HepG2 (cell line): Measurements from ENCODE around the gene PIP. TPM values are rescaled to one million over a fixed set of nuclear protein-coding genes. Genes with fewer than 3 reads are reported as not detected.

Source experiments
- ATAC-seq: fragments of 200-7000 bp; cut with Tn5 transposase; 3 replicates; pipeline ENCODE4 v1.9.1; 2020; ENCODE audit warnings: mild to moderate bottlenecking, moderate library complexity
- BruUV-seq: library from RNA; stranded (reverse); fragments of 400-500 nt; replicated peaks from 2 replicates; lab custom pipeline; 2021; lab: Mats Ljungman, UMichigan
- CTCF ChIA-PET: fragments of 300-600 bp; formaldehyde crosslinking; extraction: SDS; loops from one replicate; lab custom pipeline; 2021; ENCODE audit warnings: low total read pairs, inconsistent platforms, low intra/inter-chr PET ratio; lab: Yijun Ruan, JAX
- POLR2A ChIA-PET: fragments of 350-600 bp; sonication (Branson Sonifier 250); formaldehyde crosslinking; loops from one replicate; lab custom pipeline; 2020; ENCODE audit warnings: antibody characterized with exemption, inconsistent platforms; lab: Yijun Ruan, JAX
- DNase-seq: peaks from one replicate; pipeline ENCODE4 v3.0.0-alpha.2; 2015; ENCODE audit warnings: low spot score
- FAIRE-seq: peaks from 3 replicates; lab custom pipeline; 2011; peaks lifted over from hg19 to GRCh38; lab: Jason Lieb, UNC
- H2AFZ ChIP-seq: one replicate; pipeline ENCODE4 v1.6.1; 2011; ENCODE audit warnings: low read length, inconsistent platforms
- H3K27ac ChIP-seq: fragments of 300-600 bp; 3 replicates; pipeline ENCODE4 v1.8.0; 2011; ENCODE audit warnings: mixed run types, mild to moderate bottlenecking, mixed read lengths, low read length, inconsistent platforms; ENCODE audit not compliant: insufficient read depth; ENCODE audit errors: extremely low read length
- H3K27me3 ChIP-seq, 2 experiments: fragments of 200-600 bp in 1 of 2; 2 replicates in 1 of 2; 3 replicates in 1 of 2; pipeline versions ENCODE4 v1.6.0 to v1.8.0; 2011; ENCODE audit warnings: low read length in 2 of 2, mild to moderate bottlenecking in 2 of 2, moderate library complexity in 2 of 2, inconsistent platforms in 1 of 2; ENCODE audit not compliant: insufficient read depth in 2 of 2, control insufficient read depth in 1 of 2
- H3K36me3 ChIP-seq, 2 experiments: fragments of 200-600 bp in 1 of 2; replicated peaks in 1 of 2; 2 replicates in 1 of 2; 3 replicates in 1 of 2; pipeline versions ENCODE4 v1.5.1 to v1.8.0; 2011; ENCODE audit warnings: low read length in 2 of 2, inconsistent platforms in 1 of 2; ENCODE audit not compliant: insufficient read depth in 2 of 2, control insufficient read depth in 1 of 2
- H3K4me1 ChIP-seq: 2 replicates; pipeline ENCODE4 v1.5.1; 2012; ENCODE audit warnings: low read length, inconsistent platforms; ENCODE audit not compliant: insufficient read depth
- H3K4me2 ChIP-seq: 2 replicates; pipeline ENCODE4 v1.6.0; 2011; ENCODE audit warnings: low read depth, low read length, inconsistent platforms
- H3K4me3 ChIP-seq, 3 experiments: fragments of 200-600 bp in 1 of 3; sonication (generic), shearing (Covaris generic) in 1 of 3; replicated peaks in 1 of 3; 2 replicates each; pipeline ENCODE4 v1.5.1; 2011 to 2016; ENCODE audit warnings: low read length in 3 of 3, inconsistent platforms in 2 of 3, low read depth in 2 of 3, mild to moderate bottlenecking in 2 of 3, control low read depth in 1 of 3, mixed read lengths in 1 of 3; ENCODE audit not compliant: insufficient read depth in 1 of 3
- H3K79me2 ChIP-seq: one replicate; pipeline ENCODE4 v1.6.1; 2011; ENCODE audit warnings: low read length, inconsistent platforms; ENCODE audit not compliant: insufficient read depth
- H3K9ac ChIP-seq: 2 replicates; pipeline ENCODE4 v1.6.0; 2011; ENCODE audit warnings: mild to moderate bottlenecking, low read depth, low read length, inconsistent platforms; ENCODE audit not compliant: insufficient read depth
- H3K9me3 ChIP-seq: 2 replicates; pipeline ENCODE4 v1.5.1; 2012; ENCODE audit warnings: mild to moderate bottlenecking, low read length
- H4K20me1 ChIP-seq: 2 replicates; pipeline ENCODE4 v1.6.0; 2011; ENCODE audit warnings: inconsistent platforms, mild to moderate bottlenecking, low read length, moderate library complexity; ENCODE audit not compliant: insufficient read depth
- GFI1 ChIP-seq: sonication (generic); formaldehyde crosslinking; IDR thresholded peaks from 2 replicates; pipeline ENCODE4 v1.5.0; 2020; ENCODE audit warnings: missing genetic modification reagents, mild to moderate bottlenecking, borderline replicate concordance
- PCBP1 ChIP-seq: fragments of 200-400 bp; formaldehyde crosslinking; IDR thresholded peaks from 2 replicates; pipeline ENCODE4 v1.6.1; 2017; ENCODE audit warnings: mild to moderate bottlenecking, low read depth, low read length, borderline replicate concordance
- POLR2AphosphoS5 ChIP-seq: IDR thresholded peaks from 2 replicates; pipeline ENCODE4 v1.6.1; 2012; ENCODE audit warnings: low read depth, low read length
- POLR2G ChIP-seq: fragments of 200-400 bp; formaldehyde crosslinking; IDR thresholded peaks from 2 replicates; pipeline ENCODE4 v1.6.1; 2018; ENCODE audit warnings: mild to moderate bottlenecking, low read depth, low read length, moderate library complexity
- PRMT3 ChIP-seq: sonication (generic); formaldehyde crosslinking; IDR thresholded peaks from 2 replicates; pipeline ENCODE4 v1.8.1; 2022; ENCODE audit warnings: low read depth, mild to moderate bottlenecking, moderate library complexity, missing genetic modification reagents, borderline replicate concordance
- SETDB1 ChIP-seq: sonication (generic); formaldehyde crosslinking; IDR thresholded peaks from 2 replicates; pipeline ENCODE4 v1.5.1; 2020; ENCODE audit warnings: missing genetic modification reagents, mild to moderate bottlenecking, borderline replicate concordance
- SPEN ChIP-seq: sonication (generic); formaldehyde crosslinking; IDR thresholded peaks from 2 replicates; pipeline ENCODE4 v1.5.1; 2020; ENCODE audit warnings: low read depth, mild to moderate bottlenecking, missing genetic modification reagents
- ZBTB42 ChIP-seq: sonication (generic); formaldehyde crosslinking; IDR thresholded peaks from 2 replicates; pipeline ENCODE4 v1.5.0; 2020; ENCODE audit warnings: mild to moderate bottlenecking, missing genetic modification reagents
- ZKSCAN8 ChIP-seq: IDR thresholded peaks from 2 replicates; pipeline ENCODE4 v1.6.1; 2016; ENCODE audit warnings: borderline replicate concordance, missing genetic modification reagents, missing compliant biosample characterization
- ZNF678 ChIP-seq: sonication (generic); formaldehyde crosslinking; IDR thresholded peaks from 2 replicates; pipeline ENCODE4 v1.4.0; 2020; ENCODE audit warnings: mild to moderate bottlenecking, missing genetic modification reagents
- ZSCAN20 ChIP-seq: sonication (generic); formaldehyde crosslinking; IDR thresholded peaks from 2 replicates; pipeline ENCODE4 v1.4.0; 2020; ENCODE audit warnings: missing genetic modification reagents, mild to moderate bottlenecking, borderline replicate concordance
- WGBS: methylation state at CpG from one replicate; pipeline ENCODE4 v1.1.6; 2017; ENCODE audit warnings: low lambda C conversion rate; 5-methylcytosine and 5-hydroxymethylcytosine counted together
- in situ Hi-C: cut with HindIII; loops from 2 replicates; pipeline ENCODE4 v1.10.0; 2017; ENCODE audit warnings: low pct_unique_long_range_greater_than_20kb; ENCODE audit not compliant: extremely low pct_ligation_motif_present
- intact Hi-C: fragments of 100-400 bp; cut with micrococcal nuclease; formaldehyde crosslinking; loops from one replicate; pipeline ENCODE4 v1.10.0; 2022; ENCODE audit not compliant: unreplicated experiment
- polyA plus RNA-seq, 8 experiments: library from polyadenylated mRNA; depleted of rRNA in 3 of 8; stranded (reverse) in 7 of 8; unstranded in 1 of 8; fragments of >200 nt; fragmentation: Illumina TruSeq in 4 of 8; extraction: Trizol in 4 of 8; gene quantifications; 2 replicates each; pipeline versions ENCODE4 v1.2.1 to v1.2.3, GENCODE V29; 2011 to 2016; ENCODE audit warnings: low read depth in 4 of 8, missing spikeins in 1 of 8, mixed read lengths in 1 of 8; ENCODE audit not compliant: insufficient read depth in 1 of 8
- total RNA-seq, 5 experiments: library from RNA; depleted of rRNA; stranded (reverse); fragments of >200 nt; fragmentation: Illumina TruSeq; extraction: Trizol; gene quantifications; 2 replicates each; pipeline ENCODE4 v1.2.3, GENCODE V29; 2016; ENCODE audit warnings: low read depth in 1 of 5

The PIP gene
- total and polyA plus RNA-seq, 2 of the 13 experiments (the other 11 are each of a cell fraction or from before 2014, with no cell fraction given) = not detected

DNA sequence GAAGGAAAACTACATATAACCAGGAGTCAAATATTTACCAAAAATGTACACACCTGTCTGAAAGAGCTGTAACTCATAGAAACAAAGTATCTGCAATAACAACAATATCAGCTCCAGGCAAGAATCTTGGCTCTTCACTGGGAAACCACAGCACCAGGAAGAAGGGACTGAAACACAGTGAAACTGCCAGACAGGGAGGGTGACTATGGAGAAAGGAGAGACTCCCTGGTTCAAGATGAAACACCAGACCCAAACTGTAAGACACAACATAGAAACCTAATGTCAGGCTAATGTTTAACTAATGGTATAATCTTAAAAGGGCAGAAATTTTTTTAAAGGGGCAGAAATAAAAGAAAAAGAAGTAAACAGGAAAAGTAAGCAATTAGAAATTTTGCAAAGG is 39.8 kb downstream of the PIP start (continued):
- no peak for TF ChIP-seq ZKSCAN8

DNA sequence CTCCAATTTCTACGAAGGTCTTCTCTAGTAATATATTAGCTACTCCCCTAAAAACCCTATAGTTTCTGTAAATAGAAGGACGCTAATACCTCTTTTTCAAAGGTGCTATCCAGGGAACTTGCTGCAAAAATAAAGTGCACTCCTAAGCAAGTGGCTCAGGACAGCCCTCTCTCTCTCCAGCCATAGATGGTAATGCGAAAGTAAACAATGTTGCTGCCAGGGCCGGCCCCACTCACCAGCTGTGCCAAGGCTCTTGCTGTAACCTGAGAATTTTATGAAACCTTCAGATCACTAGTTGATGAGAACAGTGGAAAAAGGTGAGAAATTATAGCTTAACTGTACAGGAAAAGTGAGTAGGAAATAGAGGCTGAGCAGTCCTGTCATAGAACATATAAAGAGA is 40.5 kb downstream of the PIP start:
- WGBS = 0% methylated on average over 4 of the region's 4 CpGs
- no peak overlapping the region for H2AFZ ChIP-seq
- no peaks in the 10 kb centered on the region for H3K9me3 ChIP-seq
- no TSS peak for BruUV-seq
- in situ Hi-C loops (no loop called here), intact Hi-C loops (no loop called here)
- no peak for ATAC-seq
- POLR2A ChIA-PET = no interaction called here
- H3K4me3 ChIP-seq = no peak overlapping the region
- no peak for FAIRE-seq
- H3K79me2 ChIP-seq = no peaks in the 10 kb centered on the region
- H3K9ac ChIP-seq = no peak overlapping the region
- H3K4me1 ChIP-seq = no peaks in the 10 kb centered on the region
- no peak overlapping the region for H3K4me2 ChIP-seq
- TF ChIP-seq ZSCAN20 = no peak
- TF ChIP-seq ZBTB42 (CRISPR knock-in tag) = no peak
- TF ChIP-seq GFI1 (CRISPR knock-in tag) = no peak
- no peak for TF ChIP-seq SPEN (CRISPR knock-in tag)
- no peak for TF ChIP-seq POLR2G
- TF ChIP-seq PRMT3 = no peak
- no peak for TF ChIP-seq PCBP1
- TF ChIP-seq POLR2AphosphoS5 = no peak
- TF ChIP-seq SETDB1 (CRISPR knock-in tag) = no peak
- no peak for TF ChIP-seq ZNF678 (CRISPR knock-in tag)
- CTCF ChIA-PET = no interaction called here
- no peaks in the 10 kb centered on the region for H4K20me1 ChIP-seq
- DNase-seq = no peak
- H3K27ac ChIP-seq = no peak overlapping the region
- no peaks in the 10 kb centered on the region for H3K36me3 ChIP-seq
- H3K27me3 ChIP-seq = no peaks in the 10 kb centered on the region
